Mesothelial cell of epicardium (in vitro differentiated cells): ENCODE data around the gene CWC25. TPM values are rescaled to one million over a fixed set of nuclear protein-coding genes. Genes with fewer than 3 reads are reported as not detected.
"Not testable (repeated sequence)": the region's sequence is repeated elsewhere in the genome, so short reads cannot be mapped to it uniquely, and the experiment has no call there.

Source experiments
- DNase-seq, 2 experiments: peaks; one replicate each; pipeline ENCODE4 v3.0.0; 2021; ENCODE audit warnings: low spot score in 2 of 2; ENCODE audit not compliant: unreplicated experiment in 2 of 2
- H3K27ac Mint-ChIP-seq: 2 replicates; pipeline ENCODE4 v1.8.0; 2021; ENCODE audit warnings: mixed read lengths
- H3K27me3 Mint-ChIP-seq: 2 replicates; pipeline ENCODE4 v1.8.0; 2021; ENCODE audit warnings: low read depth, mixed read lengths
- H3K36me3 Mint-ChIP-seq: 2 replicates; pipeline ENCODE4 v1.8.0; 2021; ENCODE audit warnings: mixed read lengths
- H3K4me1 Mint-ChIP-seq: 2 replicates; pipeline ENCODE4 v1.8.0; 2021; ENCODE audit warnings: mixed read lengths
- H3K4me3 Mint-ChIP-seq: 2 replicates; pipeline ENCODE4 v1.8.0; 2021; ENCODE audit warnings: mild to moderate bottlenecking, moderate library complexity, mixed read lengths
- H3K9me3 Mint-ChIP-seq: 2 replicates; pipeline ENCODE4 v1.8.0; 2021; ENCODE audit warnings: mixed read lengths
- CTCF ChIP-seq: fragments of 200-600 bp; sonication (generic); IDR thresholded peaks from one replicate; pipeline ENCODE4 v1.5.0; 2021; ENCODE audit warnings: antibody characterized with exemption; ENCODE audit not compliant: unreplicated experiment
- total RNA-seq: library from RNA; stranded (reverse); gene quantifications from 3 replicates; pipeline ENCODE4 v1.2.1, GENCODE V29; 2021

CWC25 gene
- total RNA-seq, 1 donor from 2014 or later = 19.5 TPM

DNA sequence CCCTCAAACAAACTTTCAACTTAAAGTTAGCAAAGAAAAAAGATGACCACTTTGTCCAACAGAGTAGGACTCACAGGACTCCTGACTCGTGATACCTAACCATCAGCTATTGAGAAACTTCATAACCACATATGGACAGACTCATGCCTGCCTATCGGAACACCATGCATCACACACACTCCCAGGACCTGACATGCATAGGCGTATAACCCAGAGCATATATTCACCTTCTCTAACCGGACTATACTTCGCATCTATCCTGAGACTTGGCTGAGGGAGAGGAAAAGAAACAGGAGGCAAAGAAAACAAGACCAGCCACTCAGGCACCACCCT, 28.0 kb downstream of the CWC25 start:
- H3K4me1 Mint-ChIP-seq = peaks cover 31% of the 10 kb centered on the region
- no peaks in the 10 kb centered on the region for H3K27me3 Mint-ChIP-seq
- no peak for TF ChIP-seq CTCF
- H3K27ac Mint-ChIP-seq = peak overlapping the region; percentile 60
- peak overlapping the region; percentile 43 for H3K4me3 Mint-ChIP-seq
- no peaks in the 10 kb centered on the region for H3K9me3 Mint-ChIP-seq
- peaks cover 27% of the 10 kb centered on the region for H3K36me3 Mint-ChIP-seq
- DNase-seq = no peak

DNA sequence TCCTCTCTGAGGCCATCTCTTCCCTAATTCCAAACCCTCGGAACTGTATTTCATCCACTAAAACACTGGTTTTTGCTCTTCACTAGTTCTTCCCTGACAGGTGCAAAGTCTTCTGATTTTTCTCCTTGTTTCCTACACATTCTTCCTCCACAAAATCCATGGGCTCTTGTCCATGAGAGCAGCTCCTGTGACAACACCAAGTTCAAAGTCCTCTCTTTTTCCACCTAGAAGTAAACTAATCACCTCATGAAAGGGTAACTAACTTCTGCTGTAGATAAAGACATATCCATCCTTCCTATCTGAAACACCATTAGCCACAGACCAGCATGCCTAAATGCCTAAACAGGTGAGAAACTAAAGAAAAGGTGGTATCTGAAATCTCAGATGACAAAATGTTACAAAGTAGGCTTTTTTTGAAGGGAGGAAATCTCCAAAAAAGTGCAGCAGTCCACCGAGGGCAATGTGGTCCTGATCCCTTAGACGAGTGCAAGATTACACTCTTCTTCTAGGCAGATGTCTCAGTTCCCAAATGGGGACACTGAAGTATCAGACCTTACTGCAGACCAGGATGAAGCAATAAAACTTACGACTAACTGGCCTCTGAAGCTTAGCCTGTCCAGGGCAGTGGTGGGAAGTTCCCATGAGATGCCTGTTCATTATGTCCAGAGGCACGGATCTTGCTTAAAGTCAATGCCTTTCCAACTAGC, 28.5 kb downstream of the CWC25 start:
- Mint-ChIP-seq H3K4me3 (peak overlapping the region; percentile 43), H3K27ac (no peak overlapping the region), H3K9me3 (no peaks in the 10 kb centered on the region), H3K36me3 (peaks cover 24% of the 10 kb centered on the region), H3K27me3 (no peaks in the 10 kb centered on the region), H3K4me1 (peaks cover 31% of the 10 kb centered on the region)
- TF ChIP-seq CTCF = no peak
- no peak for DNase-seq

DNA sequence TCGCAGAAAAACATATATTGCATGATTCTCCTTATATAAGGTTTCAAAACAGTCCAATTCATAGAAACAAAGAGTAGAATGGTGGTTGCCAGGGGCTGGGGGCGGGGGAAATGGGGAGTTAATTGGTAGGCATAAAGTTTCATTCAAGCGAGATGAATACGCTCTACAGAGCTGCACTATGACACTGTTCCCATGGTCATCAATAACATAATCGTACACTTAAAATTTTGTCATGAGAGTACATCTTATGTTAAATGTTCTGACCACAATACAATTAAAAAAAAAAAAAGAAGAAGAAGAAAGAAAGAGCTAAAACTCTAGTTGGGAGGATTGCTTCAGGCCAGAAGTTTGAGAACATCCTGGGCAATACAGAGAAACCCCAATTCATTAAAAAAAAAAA, 30.9 kb downstream of the CWC25 start:
- TF ChIP-seq CTCF = no peak
- no peak for DNase-seq
- Mint-ChIP-seq H3K4me1 (peaks cover 32% of the 10 kb centered on the region), H3K27me3 (no peaks in the 10 kb centered on the region), H3K4me3 (no peak overlapping the region), H3K9me3 (no peaks in the 10 kb centered on the region), H3K36me3 (peaks cover 17% of the 10 kb centered on the region), H3K27ac (no peak overlapping the region)

GRCh38 chr17:38791162-38791561, 34.0 kb downstream of the CWC25 start:
- no peak for TF ChIP-seq CTCF
- no peaks in the 10 kb centered on the region for H3K9me3 Mint-ChIP-seq
- H3K4me1 Mint-ChIP-seq = peaks cover 9% of the 10 kb centered on the region
- no peak overlapping the region for H3K4me3 Mint-ChIP-seq
- DNase-seq = no peak
- peak overlapping the region; percentile 23 for H3K27ac Mint-ChIP-seq
- H3K27me3 Mint-ChIP-seq = no peaks in the 10 kb centered on the region
- peaks cover 15% of the 10 kb centered on the region for H3K36me3 Mint-ChIP-seq

- not testable (repeated sequence) for DNase-seq, H3K4me3 Mint-ChIP-seq, H3K9me3 Mint-ChIP-seq, H3K4me1 Mint-ChIP-seq, H3K27me3 Mint-ChIP-seq
- peak overlapping the region; percentile 75 for H3K27ac Mint-ChIP-seq
- H3K36me3 Mint-ChIP-seq = peaks cover 18% of the 10 kb centered on the region
Measured at GRCh38 chr17:38790148-38790707, 34.9 kb downstream of the CWC25 start.

GRCh38 chr17:38789185-38789584, 35.9 kb downstream of the CWC25 start:
- no peaks in the 10 kb centered on the region for H3K27me3 Mint-ChIP-seq
- TF ChIP-seq CTCF = no peak
- no peaks in the 10 kb centered on the region for H3K9me3 Mint-ChIP-seq
- H3K4me1 Mint-ChIP-seq = peaks cover 9% of the 10 kb centered on the region
- DNase-seq = no peak
- H3K36me3 Mint-ChIP-seq = peaks cover 19% of the 10 kb centered on the region
- peak overlapping the region; percentile 72 for H3K27ac Mint-ChIP-seq
- H3K4me3 Mint-ChIP-seq = no peak overlapping the region

- not testable (repeated sequence) for DNase-seq, H3K27me3 Mint-ChIP-seq, H3K4me3 Mint-ChIP-seq, H3K4me1 Mint-ChIP-seq, H3K9me3 Mint-ChIP-seq, H3K27ac Mint-ChIP-seq
- H3K36me3 Mint-ChIP-seq = peaks cover 19% of the 10 kb centered on the region
Measured at GRCh38 chr17:38787999-38788398, 37.1 kb downstream of the CWC25 start.
